HepG2 (cell line): ENCODE measurements around the gene PPP1CC. TPM values are rescaled to one million over a fixed set of nuclear protein-coding genes. Genes with fewer than 3 reads are reported as not detected.

Experiments used
- ATF7-NPFF ChIP-seq: sonication (generic); formaldehyde crosslinking; IDR thresholded peaks from 2 replicates; pipeline ENCODE4 v1.8.1; 2023; ENCODE audit warnings: mild to moderate bottlenecking, low read depth, missing genetic modification reagents, moderate library complexity
- CENPX ChIP-seq: sonication (generic); formaldehyde crosslinking; IDR thresholded peaks from 2 replicates; pipeline ENCODE4 v1.9.0; 2021; ENCODE audit warnings: mild to moderate bottlenecking, missing genetic modification reagents, moderate library complexity
- DNMT3B ChIP-seq: conservative IDR thresholded peaks from 2 replicates; pipeline ENCODE4 v1.6.1; 2016; ENCODE audit warnings: missing biosample characterization, control low read depth
- FOXO1 ChIP-seq: sonication (generic); formaldehyde crosslinking; IDR thresholded peaks from 2 replicates; pipeline ENCODE4 v1.4.0; 2020; ENCODE audit warnings: missing genetic modification reagents
- FOXP4 ChIP-seq: sonication (generic); formaldehyde crosslinking; IDR thresholded peaks from 2 replicates; pipeline ENCODE4 v1.4.0; 2020; ENCODE audit warnings: missing genetic modification reagents
- GZF1 ChIP-seq: sonication (generic); formaldehyde crosslinking; IDR thresholded peaks from 2 replicates; pipeline ENCODE4 v1.5.1; 2020; ENCODE audit warnings: mild to moderate bottlenecking, missing genetic modification reagents
- NFAT5 ChIP-seq: sonication (generic); formaldehyde crosslinking; IDR thresholded peaks from 2 replicates; pipeline ENCODE4 v1.4.0; 2020; ENCODE audit warnings: missing genetic modification reagents
- NFIB ChIP-seq: sonication (generic); formaldehyde crosslinking; IDR thresholded peaks from 2 replicates; pipeline ENCODE4 v1.9.0; 2021; ENCODE audit warnings: missing genetic modification reagents, mild to moderate bottlenecking, borderline replicate concordance
- NONO ChIP-seq, 2 experiments: fragments of 450-650 bp in 1 of 2; sonication (generic) in 1 of 2; formaldehyde crosslinking in 1 of 2; IDR thresholded peaks in 1 of 2; conservative IDR thresholded peaks in 1 of 2; 2 replicates each; pipeline versions ENCODE4 v1.6.1 to v1.8.0; 2017 to 2022; ENCODE audit warnings: mild to moderate bottlenecking in 1 of 2, missing genetic modification reagents in 1 of 2, moderate library complexity in 1 of 2
- SALL1 ChIP-seq: sonication (generic); formaldehyde crosslinking; IDR thresholded peaks from 2 replicates; pipeline ENCODE4 v1.8.0; 2022; ENCODE audit warnings: mild to moderate bottlenecking, missing genetic modification reagents
- SMC3 ChIP-seq: IDR thresholded peaks from 2 replicates; pipeline ENCODE4 v1.6.1; 2011; ENCODE audit warnings: low read length, improper control_type of control experiment
- TP53 ChIP-seq: sonication (generic); formaldehyde crosslinking; conservative IDR thresholded peaks from 2 replicates; pipeline ENCODE4 v1.4.0; 2020; ENCODE audit warnings: missing genetic modification reagents
- ZFP36 ChIP-seq: fragments of 150-350 bp; IDR thresholded peaks from 2 replicates; pipeline ENCODE4 v1.6.1; 2018; ENCODE audit warnings: borderline replicate concordance, low read length, low read depth; ENCODE audit not compliant: partially characterized antibody
- ZMYM2 ChIP-seq: sonication (generic); formaldehyde crosslinking; IDR thresholded peaks from 2 replicates; pipeline ENCODE4 v1.8.0; 2022; ENCODE audit warnings: mild to moderate bottlenecking, missing genetic modification reagents
- ZNF331 ChIP-seq: sonication (generic); formaldehyde crosslinking; IDR thresholded peaks from 2 replicates; pipeline ENCODE4 v1.4.0; 2020; ENCODE audit warnings: missing genetic modification reagents
- ZNF414 ChIP-seq: sonication (generic); formaldehyde crosslinking; IDR thresholded peaks from 2 replicates; pipeline ENCODE4 v1.5.0; 2020; ENCODE audit warnings: missing genetic modification reagents
- ZNF547 ChIP-seq: sonication (generic); formaldehyde crosslinking; IDR thresholded peaks from 2 replicates; pipeline ENCODE4 v1.5.1; 2020; ENCODE audit warnings: mild to moderate bottlenecking, missing genetic modification reagents
- ZNF768 ChIP-seq: sonication (generic); formaldehyde crosslinking; IDR thresholded peaks from 2 replicates; pipeline ENCODE4 v1.4.0; 2020; ENCODE audit warnings: missing genetic modification reagents
- ZNF792 ChIP-seq: IDR thresholded peaks from 2 replicates; pipeline ENCODE4 v1.6.1; 2016
- polyA plus RNA-seq, 8 experiments: library from polyadenylated mRNA; depleted of rRNA in 3 of 8; stranded (reverse) in 7 of 8; unstranded in 1 of 8; fragments of >200 nt; fragmentation: Illumina TruSeq in 4 of 8; extraction: Trizol in 4 of 8; gene quantifications; 2 replicates each; pipeline versions ENCODE4 v1.2.1 to v1.2.3, GENCODE V29; 2011 to 2016; ENCODE audit warnings: low read depth in 4 of 8, missing spikeins in 1 of 8, mixed read lengths in 1 of 8; ENCODE audit not compliant: insufficient read depth in 1 of 8
- total RNA-seq, 5 experiments: library from RNA; depleted of rRNA; stranded (reverse); fragments of >200 nt; fragmentation: Illumina TruSeq; extraction: Trizol; gene quantifications; 2 replicates each; pipeline ENCODE4 v1.2.3, GENCODE V29; 2016; ENCODE audit warnings: low read depth in 1 of 5

PPP1CC gene
- total and polyA plus RNA-seq, 2 of the 13 experiments (the other 11 are each of a cell fraction or from before 2014, with no cell fraction given), result 178 to 187 TPM

GRCh38 chr12:110704750-110705149, 37.9 kb downstream of the PPP1CC start (continued):
- TF ChIP-seq NFIB (CRISPR knock-in tag) (no peak), TP53 (CRISPR knock-in tag) (no peak), SMC3 (peak; percentile 82), ZNF414 (0 out of 2 replicates have a peak, but pooled peaks have one; percentile 31), ZMYM2 (CRISPR knock-in tag) (no peak), GZF1 (CRISPR knock-in tag) (no peak), CENPX (CRISPR knock-in tag) (no peak), FOXO1 (CRISPR knock-in tag) (peak; percentile 70), DNMT3B (CRISPR knock-in tag) (no peak), ZNF792 (CRISPR knock-in tag) (no peak), NFAT5 (CRISPR knock-in tag) (no peak), NONO (IDR thresholded peaks at IDR 0.05) (no peak), NONO (CRISPR knock-in tag; conservative IDR thresholded peaks at IDR 0.05) (no peak), ZNF768 (CRISPR knock-in tag) (no peak), ZNF331 (CRISPR knock-in tag) (0 out of 2 replicates have a peak, but pooled peaks have one; percentile 14), SALL1 (no peak), FOXP4 (CRISPR knock-in tag) (0 out of 2 replicates have a peak, but pooled peaks have one; percentile 19), ZFP36 (no peak), ATF7-NPFF (no peak), ZNF547 (CRISPR knock-in tag) (no peak)
